Measurements from ENCODE around the gene NEUROD4. TPM values are rescaled to one million over a fixed set of nuclear protein-coding genes. Genes with fewer than 3 reads are reported as not detected.

Gene NEUROD4
- total and polyA plus RNA-seq, 2 donors (not counting 1 experiment from before 2014, with no cell fraction given): not detected

DNA sequence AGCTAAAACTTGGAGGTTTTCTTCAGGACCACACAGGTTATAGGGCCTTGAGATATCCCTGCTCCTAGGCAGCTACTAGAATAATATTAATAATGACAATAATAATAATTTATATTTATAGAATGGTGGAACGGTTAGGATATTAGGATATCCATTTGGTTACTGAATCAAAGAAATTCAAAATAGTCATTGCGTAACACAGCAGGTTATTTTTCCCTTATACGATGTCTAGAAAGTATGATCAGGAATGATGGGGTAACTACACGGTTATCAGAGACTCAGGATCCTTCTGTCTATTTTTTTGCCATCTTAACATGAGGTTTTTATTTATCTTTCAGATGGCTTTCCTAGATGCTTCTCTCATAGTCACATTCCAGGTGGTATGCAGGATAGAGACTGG, 39.0 kb downstream of the NEUROD4 start:
- H3K4me3 ChIP-seq (replicated peaks in 1 of 4; ENCODE audit: control extremely low read depth in 1 of 4, insufficient read depth in 1 of 4, low read depth in 3 of 4, low read length in 4 of 4): no peak overlapping the region
- no peak overlapping the region for H3K27ac ChIP-seq (ENCODE audit: insufficient read depth, low read length)
- no peaks in the 10 kb centered on the region for H3K36me3 ChIP-seq (ENCODE audit: control insufficient read depth, insufficient read depth, low read length)
- no peaks in the 10 kb centered on the region for H4K20me1 ChIP-seq (ENCODE audit: control insufficient read depth, extremely low read depth, insufficient read depth, low read length)
- H2AFZ ChIP-seq (ENCODE audit: low read length): no peak overlapping the region
- no peaks in the 10 kb centered on the region for H3K27me3 ChIP-seq (ENCODE audit: control insufficient read depth, insufficient read depth, low read length)
- H3K4me2 ChIP-seq (ENCODE audit: extremely low read depth, insufficient read depth, low read length): no peak overlapping the region
- no peaks in the 10 kb centered on the region for H3K4me1 ChIP-seq (ENCODE audit: control insufficient read depth, extremely low read depth, insufficient read depth, low read length)
- H3K9me3 ChIP-seq (ENCODE audit: control insufficient read depth, insufficient read depth, low read depth, low read length): no peaks in the 10 kb centered on the region
- DNase-seq (ENCODE audit: low read depth in 2 of 2): no peak
- no peaks in the 10 kb centered on the region for H3K79me2 ChIP-seq (ENCODE audit: control insufficient read depth, insufficient read depth, low read length)
- TF ChIP-seq, protein P1, sequence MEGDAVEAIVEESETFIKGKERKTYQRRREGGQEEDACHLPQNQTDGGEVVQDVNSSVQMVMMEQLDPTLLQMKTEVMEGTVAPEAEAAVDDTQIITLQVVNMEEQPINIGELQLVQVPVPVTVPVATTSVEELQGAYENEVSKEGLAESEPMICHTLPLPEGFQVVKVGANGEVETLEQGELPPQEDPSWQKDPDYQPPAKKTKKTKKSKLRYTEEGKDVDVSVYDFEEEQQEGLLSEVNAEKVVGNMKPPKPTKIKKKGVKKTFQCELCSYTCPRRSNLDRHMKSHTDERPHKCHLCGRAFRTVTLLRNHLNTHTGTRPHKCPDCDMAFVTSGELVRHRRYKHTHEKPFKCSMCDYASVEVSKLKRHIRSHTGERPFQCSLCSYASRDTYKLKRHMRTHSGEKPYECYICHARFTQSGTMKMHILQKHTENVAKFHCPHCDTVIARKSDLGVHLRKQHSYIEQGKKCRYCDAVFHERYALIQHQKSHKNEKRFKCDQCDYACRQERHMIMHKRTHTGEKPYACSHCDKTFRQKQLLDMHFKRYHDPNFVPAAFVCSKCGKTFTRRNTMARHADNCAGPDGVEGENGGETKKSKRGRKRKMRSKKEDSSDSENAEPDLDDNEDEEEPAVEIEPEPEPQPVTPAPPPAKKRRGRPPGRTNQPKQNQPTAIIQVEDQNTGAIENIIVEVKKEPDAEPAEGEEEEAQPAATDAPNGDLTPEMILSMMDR (conservative IDR thresholded peaks at IDR 0.05 in 1 of 2, IDR thresholded peaks at IDR 0.05 in 1 of 2; ENCODE audit: low read depth in 1 of 2, low read length in 2 of 2): no peak
- no peak for TF ChIP-seq EZH2 (IDR thresholded peaks at IDR 0.05; ENCODE audit: low read length, missing control alignments)
- H3K9ac ChIP-seq (ENCODE audit: insufficient read depth, low read length): no peak overlapping the region

DNA sequence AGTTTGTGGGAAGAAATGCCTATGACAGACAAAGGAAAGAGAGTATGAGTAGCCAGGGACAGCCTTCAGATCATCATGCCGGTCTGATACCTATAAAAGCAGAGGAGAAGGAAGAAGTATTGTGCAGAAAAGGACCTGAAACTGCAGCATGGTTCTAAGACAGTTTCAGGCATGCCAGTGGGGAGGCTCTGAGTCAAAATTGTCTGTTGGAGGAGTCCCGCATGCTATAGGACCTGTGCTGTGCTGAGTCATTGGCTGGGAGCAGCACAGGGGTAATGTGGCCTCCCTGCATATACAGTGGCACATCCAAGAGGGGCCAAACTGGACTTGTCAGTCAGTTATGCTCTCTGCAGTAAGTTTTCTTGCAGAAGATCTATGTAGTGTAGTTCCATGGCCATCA, 40.7 kb downstream of the NEUROD4 start:
- no peaks in the 10 kb centered on the region for H4K20me1 ChIP-seq (ENCODE audit: control insufficient read depth, extremely low read depth, insufficient read depth, low read length)
- no peaks in the 10 kb centered on the region for H3K9me3 ChIP-seq (ENCODE audit: control insufficient read depth, insufficient read depth, low read depth, low read length)
- no peak overlapping the region for H3K4me3 ChIP-seq (replicated peaks in 1 of 4; ENCODE audit: control extremely low read depth in 1 of 4, insufficient read depth in 1 of 4, low read depth in 3 of 4, low read length in 4 of 4)
- no peaks in the 10 kb centered on the region for H3K4me1 ChIP-seq (ENCODE audit: control insufficient read depth, extremely low read depth, insufficient read depth, low read length)
- no peak for DNase-seq (ENCODE audit: low read depth in 2 of 2)
- H3K27me3 ChIP-seq (ENCODE audit: control insufficient read depth, insufficient read depth, low read length): no peaks in the 10 kb centered on the region
- no peak overlapping the region for H3K9ac ChIP-seq (ENCODE audit: insufficient read depth, low read length)
- H3K27ac ChIP-seq (ENCODE audit: insufficient read depth, low read length): no peak overlapping the region
- H3K79me2 ChIP-seq (ENCODE audit: control insufficient read depth, insufficient read depth, low read length): no peaks in the 10 kb centered on the region
- TF ChIP-seq, protein P1 (conservative IDR thresholded peaks at IDR 0.05 in 1 of 2, IDR thresholded peaks at IDR 0.05 in 1 of 2; ENCODE audit: low read depth in 1 of 2, low read length in 2 of 2): no peak
- no peak for TF ChIP-seq EZH2 (IDR thresholded peaks at IDR 0.05; ENCODE audit: low read length, missing control alignments)
- H2AFZ ChIP-seq (ENCODE audit: low read length): no peak overlapping the region
- H3K36me3 ChIP-seq (ENCODE audit: control insufficient read depth, insufficient read depth, low read length): no peaks in the 10 kb centered on the region
- no peak overlapping the region for H3K4me2 ChIP-seq (ENCODE audit: extremely low read depth, insufficient read depth, low read length)

DNA sequence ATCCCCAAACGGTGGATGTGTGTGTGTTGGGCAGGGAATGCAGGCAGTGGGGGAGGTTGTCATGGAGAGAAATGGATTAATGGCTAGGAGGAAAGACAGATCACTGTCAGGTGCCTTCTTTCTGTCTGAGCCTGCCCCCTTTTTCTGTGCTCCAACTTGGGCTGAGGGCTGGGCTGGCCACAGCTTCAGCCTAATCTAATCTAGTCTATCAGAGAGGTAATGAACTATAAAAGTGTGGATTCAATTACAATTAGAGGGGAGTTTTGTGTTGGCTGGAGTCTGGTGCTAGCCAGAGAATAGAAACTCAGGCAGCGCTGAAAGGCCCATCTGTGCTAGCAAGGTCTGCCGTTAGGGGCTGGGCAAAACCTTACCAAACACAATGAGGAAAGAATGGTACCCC, 41.2 kb downstream of the NEUROD4 start:
- Histone ChIP-seq H3K4me3 (replicated peaks in 1 of 4; ENCODE audit: control extremely low read depth in 1 of 4, insufficient read depth in 1 of 4, low read depth in 3 of 4, low read length in 4 of 4) (no peak overlapping the region), H3K4me1 (ENCODE audit: control insufficient read depth, extremely low read depth, insufficient read depth, low read length) (no peaks in the 10 kb centered on the region), H3K79me2 (ENCODE audit: control insufficient read depth, insufficient read depth, low read length) (no peaks in the 10 kb centered on the region), H3K27me3 (ENCODE audit: control insufficient read depth, insufficient read depth, low read length) (no peaks in the 10 kb centered on the region), H2AFZ (ENCODE audit: low read length) (no peak overlapping the region), H4K20me1 (ENCODE audit: control insufficient read depth, extremely low read depth, insufficient read depth, low read length) (no peaks in the 10 kb centered on the region), H3K9me3 (ENCODE audit: control insufficient read depth, insufficient read depth, low read depth, low read length) (no peaks in the 10 kb centered on the region), H3K4me2 (ENCODE audit: extremely low read depth, insufficient read depth, low read length) (no peak overlapping the region), H3K9ac (ENCODE audit: insufficient read depth, low read length) (no peak overlapping the region), H3K27ac (ENCODE audit: insufficient read depth, low read length) (no peak overlapping the region), H3K36me3 (ENCODE audit: control insufficient read depth, insufficient read depth, low read length) (no peaks in the 10 kb centered on the region)
- no peak for DNase-seq (ENCODE audit: low read depth in 2 of 2)
- no peak for TF ChIP-seq EZH2 (IDR thresholded peaks at IDR 0.05; ENCODE audit: low read length, missing control alignments)
- TF ChIP-seq, protein P1 (conservative IDR thresholded peaks at IDR 0.05 in 1 of 2, IDR thresholded peaks at IDR 0.05 in 1 of 2; ENCODE audit: low read depth in 1 of 2, low read length in 2 of 2): no peak
